ENCODE data around the gene ATG10.
"Not testable (repeated sequence)": the region's sequence is repeated elsewhere in the genome, so short reads cannot be mapped to it uniquely, and the experiment has no call there.

The ATG10 gene

DNA sequence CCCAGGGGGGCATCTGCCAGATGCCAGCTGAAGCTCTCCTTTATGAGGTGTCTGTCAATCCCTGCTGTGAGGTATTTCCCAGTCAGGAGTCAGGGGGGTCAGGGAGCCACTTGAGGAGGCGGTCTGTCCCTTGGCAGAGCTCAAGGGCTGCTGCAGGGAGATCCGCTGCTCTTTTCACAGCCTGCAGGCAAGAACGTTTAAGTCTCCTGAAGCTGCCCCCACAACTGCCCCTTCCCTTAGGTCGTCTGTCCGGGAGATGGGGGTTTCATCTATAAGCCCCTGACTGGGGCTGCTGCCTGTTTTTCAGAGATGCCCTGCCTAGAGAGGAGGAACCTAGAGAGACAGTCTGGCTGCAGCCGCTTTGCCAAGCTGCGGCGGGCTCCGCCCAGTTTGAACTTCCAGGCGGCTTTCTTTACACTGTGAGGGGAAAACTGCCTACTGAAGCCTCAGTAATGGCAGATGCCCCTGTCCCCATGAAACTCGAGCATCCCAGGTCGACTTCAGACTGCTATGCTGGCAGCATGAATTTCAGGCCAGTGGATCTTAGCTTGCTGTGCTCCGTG is 158.0 kb downstream of the ATG10 start:
- no peak for DNase-seq (ENCODE audit: low spot score)

DNA sequence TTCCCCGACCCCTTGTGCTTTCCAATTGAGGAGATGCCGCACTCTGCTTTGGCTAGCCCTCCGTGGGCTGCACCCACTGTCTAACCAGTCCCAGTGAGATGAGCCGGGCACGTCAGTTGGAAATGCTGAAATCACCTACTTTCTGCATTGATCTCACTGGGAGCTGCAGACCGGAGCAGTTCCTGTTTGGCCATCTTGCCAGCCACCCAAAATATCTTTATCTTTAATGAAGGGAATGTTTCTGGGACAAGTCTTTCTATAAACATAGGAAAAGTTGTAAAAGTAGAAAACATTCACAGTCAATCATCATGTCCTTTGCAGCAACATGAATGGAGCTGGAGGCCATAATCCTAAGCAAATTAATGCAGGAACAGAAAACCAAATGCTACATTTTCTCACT is 158.8 kb downstream of the ATG10 start:
- no peak for DNase-seq (ENCODE audit: low spot score)

DNA sequence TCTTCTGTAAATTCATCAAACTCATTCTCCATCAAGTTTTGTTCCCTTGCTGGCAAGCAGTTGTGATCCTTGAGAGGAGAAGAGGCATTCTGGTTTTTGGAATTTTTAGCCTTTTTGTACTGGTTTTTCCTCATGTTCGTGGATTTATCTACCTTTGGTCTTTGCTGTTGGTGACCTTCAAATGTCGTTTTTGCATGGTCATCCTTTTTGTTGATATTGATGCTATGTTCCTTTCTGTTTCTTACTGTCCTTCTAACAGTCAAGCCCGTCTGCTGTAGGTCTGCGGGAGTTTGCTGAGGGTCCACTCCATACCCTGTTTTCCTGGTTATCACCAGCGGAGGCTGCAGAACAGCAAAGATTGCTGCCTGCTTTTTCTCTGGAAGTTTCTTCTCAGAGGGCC is 165.4 kb downstream of the ATG10 start:
- no peak for DNase-seq (ENCODE audit: low spot score)

DNA sequence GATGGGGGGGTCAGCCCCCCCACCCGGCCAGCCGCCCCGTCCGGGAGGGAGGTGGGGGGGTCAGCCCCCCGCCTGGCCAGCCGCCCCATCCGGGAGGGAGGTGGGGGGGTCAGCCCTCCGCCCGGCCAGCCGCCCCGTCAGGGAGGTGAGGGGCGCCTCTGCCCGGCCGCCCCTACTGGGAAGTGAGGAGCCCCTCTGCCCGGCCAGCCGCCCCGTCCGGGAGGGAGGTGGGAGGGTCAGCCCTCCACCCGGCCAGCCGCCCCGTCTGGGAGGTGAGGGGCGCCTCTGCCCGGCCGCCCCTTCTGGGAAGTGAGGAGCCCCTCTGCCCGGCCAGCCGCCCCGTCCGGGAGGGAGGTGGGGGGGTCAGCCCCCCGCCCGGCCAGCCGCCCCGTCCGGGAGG is 168.0 kb downstream of the ATG10 start:
- DNase-seq (ENCODE audit: low spot score) = not testable (repeated sequence)

DNA sequence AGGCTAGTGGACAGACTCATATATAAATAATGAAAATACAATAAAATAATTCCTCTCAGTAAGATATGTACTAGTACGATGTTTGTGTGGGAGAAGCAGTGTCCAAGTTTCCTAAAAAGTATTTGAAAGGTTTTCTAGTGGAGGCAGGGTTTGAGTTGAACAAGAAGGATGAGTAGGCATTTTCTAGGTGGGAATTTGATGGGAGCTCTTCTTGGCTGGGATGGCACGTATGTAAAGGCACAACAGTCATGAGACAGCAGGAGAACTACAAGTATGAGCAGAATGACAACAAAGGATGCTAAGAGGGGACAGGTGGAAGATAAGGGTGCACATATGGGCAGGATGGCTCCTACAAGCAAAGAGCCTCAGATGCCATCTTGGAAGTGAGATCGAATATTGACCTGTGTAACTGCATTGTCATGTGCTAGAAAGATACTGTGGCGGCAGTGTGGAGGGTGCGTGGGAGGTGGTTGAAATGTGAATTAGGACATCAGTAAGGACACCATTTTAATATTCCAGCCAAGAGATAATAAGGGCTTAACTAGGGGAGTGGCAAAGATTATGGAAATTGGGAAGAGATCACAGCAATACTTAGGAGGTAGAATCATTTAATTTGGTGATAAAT is 170.5 kb downstream of the ATG10 start:
- no peak for DNase-seq (ENCODE audit: low spot score)

DNA sequence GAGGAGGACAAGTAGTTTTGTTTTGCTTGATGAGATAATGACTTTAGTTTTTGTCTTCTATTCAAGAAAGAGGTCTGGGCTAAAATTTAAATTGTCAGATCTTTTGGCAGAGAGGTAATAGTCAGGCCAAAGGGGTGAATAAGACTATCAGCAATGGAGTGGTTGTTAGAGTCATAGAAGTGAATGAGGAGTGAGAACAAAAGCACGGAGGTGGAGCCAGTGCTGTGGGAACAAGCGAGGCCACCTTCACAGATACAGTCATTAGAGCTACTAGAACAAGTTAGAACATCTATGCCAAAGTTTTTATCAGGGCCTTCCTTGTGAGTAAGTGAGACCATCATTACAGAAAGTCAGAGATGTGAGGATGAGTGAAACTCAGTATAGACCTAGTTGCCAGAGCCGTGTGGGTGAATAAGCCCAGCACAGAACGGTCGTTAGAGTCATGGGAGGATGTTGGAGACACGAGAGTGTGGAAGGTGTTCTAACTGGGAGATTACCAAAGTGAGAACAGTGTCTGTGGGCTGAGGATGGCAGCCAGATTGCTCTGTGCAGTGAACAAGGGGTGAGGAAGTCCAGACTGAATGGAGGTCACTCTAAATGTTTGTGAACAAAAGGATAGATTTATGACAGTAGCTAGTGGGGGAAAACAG is 171.2 kb downstream of the ATG10 start:
- no peak for DNase-seq (ENCODE audit: low spot score)

DNA sequence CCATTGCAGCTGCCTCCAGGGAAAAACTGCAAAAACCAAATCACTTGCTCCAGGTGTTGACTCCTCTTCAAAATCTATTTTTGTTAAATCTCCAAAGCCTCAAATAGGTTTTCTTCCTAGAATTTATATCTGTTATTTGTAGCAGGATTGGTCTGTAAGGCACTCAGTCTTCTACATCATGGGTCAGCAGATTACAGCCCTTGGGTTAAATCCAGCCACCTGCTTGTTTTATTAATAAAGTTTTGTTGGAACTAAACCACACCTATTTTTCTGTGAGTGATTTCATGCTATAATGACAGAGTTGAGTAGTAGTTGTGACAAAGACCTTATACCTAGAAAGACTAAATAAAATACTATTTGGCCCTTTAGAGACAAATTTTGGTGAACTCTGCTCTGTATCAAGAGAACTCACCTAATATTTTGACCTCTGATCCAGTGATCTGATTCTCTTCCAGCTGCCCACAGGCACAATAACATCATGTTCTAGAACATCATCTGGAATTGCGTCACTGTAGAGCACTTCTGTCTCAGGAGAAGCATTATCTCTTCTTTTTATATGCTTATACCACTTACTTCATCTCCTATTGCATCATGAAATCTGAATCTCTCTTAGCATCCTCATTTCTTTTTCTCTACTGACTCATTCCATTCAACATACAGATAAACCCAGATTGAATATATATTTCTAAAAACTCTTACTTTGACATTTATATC is 176.2 kb downstream of the ATG10 start:
- no peak for DNase-seq (ENCODE audit: low spot score)

DNA sequence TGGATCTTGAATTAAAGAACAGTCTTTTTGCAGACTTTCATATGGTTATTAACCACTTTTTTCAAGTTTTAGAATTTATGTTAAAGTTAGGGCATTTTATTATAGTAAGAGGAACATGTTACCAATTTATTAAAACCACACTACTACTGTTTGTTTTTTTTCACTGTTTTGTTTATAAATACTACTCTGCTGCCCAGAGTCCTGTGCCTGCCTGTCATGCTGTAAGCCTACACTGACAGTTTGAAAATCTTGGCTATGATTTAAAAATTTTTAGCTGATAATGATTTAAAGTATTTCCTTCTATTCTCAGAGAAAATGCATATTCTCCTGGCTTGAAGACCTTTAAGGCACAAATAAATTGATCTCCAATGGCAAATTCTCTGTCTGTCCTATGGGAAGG is 177.6 kb downstream of the ATG10 start:
- DNase-seq (ENCODE audit: low spot score) = no peak

DNA sequence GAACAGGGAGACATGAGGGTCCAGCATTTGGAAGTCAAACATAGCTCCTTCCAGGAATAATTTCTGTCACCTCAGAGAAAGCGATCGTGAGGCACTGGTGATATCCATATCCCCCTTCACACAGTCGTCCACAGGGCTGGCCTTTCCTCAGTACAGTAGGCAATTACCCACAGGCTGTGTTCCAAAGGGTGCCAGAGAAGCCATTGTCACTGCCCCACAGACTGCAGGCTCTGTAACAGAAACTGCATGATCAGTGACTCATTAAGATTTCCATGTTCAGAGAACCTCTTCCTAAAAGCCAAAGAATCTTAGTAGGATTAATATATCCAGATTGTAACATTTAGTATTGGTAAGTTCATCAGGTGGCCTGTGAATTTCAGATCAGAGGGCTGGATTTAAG is 178.7 kb downstream of the ATG10 start:
- no peak for DNase-seq (ENCODE audit: low spot score)

DNA sequence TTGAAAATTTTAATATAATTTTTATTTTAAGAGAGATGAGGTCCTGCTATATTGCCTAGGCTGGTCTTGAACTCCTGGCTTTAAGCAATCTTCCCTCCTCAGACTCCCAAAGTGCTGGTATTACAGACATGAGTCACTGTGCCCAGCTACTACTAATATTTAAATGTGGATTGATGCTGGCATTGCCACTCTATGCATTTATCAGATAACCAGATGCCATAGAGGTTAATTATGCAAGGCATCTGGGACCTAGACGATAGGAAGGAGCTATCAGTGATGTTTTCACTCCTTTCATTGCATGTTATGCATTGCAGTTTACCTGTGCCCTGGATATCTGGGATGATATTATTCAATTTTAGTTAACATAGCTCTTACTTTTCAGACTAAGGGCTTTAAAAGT is 179.4 kb downstream of the ATG10 start:
- DNase-seq (ENCODE audit: low spot score) = no peak

DNA sequence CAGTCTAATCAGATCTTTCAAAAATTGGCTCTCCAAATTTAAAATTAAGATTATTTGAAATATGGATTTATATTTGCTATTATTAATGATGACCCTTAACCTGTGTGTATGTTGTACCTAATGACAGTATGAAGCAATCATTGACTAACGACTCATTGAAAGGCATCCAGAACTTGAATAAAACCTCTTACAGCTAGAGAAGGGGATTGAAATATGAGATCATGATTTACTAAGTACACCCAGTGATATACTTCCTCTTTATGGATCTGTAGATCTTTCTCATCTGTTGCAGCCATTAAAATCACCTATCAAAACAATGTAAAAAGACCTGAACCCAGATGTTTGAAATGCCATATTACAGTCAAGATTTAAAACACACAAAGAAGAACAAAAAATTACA is 179.8 kb downstream of the ATG10 start:
- DNase-seq (ENCODE audit: low spot score) = no peak

DNA sequence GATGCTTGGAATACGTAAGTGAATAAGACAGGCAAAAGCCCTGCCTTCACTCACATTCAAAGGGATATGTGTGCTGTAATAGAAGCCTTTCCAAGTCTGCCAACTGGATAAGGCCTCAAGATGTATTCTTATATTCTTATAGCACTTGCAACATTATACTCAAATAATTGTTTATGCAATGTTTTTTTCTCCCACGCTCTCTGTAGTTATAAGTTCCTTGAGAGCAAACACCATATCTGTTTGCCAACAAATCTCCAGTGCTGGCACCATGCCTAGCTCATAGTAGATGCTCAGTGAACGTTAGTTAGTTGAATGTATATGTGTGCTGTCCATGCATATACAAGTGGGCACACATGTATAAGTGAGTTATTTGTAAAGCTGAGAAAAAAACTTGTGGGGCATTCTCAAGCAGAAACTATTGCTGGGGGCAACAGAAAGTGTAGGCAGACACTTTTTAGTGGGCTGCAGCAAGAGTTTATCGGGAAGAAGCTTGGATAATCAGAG is 181.2 kb downstream of the ATG10 start:
- no peak for DNase-seq (ENCODE audit: low spot score)

DNA sequence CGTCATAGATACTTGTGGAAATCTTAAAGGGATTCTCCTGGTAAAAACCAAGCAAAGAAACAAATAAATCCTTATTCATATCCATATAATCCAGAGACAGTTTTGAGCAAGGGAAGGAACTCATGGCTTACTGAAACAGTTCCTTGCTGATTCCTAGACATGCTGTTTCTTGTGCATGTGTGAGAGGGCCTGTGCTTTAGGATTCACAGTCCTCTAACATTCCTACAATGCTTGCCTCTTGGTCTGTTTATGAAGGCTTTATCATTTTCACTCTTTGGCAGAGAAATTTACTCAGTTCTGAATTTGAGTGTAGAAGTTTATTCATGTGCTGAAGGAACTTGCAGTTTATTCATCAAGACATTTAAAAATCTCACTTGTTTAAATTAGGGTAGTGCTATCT is 183.0 kb downstream of the ATG10 start:
- no peak for DNase-seq (ENCODE audit: low spot score)

DNA sequence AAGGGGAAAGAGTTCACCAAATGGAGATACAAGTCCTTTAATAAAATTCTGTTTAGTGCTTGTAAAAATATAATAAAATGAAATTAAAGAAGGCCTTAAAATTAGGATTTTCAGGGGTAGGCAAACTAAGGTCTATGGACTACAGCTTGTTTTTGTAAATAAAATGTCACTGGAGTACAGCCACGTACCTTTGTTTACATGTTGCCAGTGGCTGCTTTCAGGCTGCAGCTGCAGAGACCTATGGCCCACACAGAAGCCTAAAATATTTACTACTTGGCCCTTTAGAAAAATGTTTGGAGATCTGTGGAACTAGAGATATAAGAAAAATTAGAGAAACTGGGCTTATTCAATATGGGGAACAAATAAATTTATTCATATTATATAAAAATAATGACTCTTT is 183.5 kb downstream of the ATG10 start:
- no peak for DNase-seq (ENCODE audit: low spot score)

DNA sequence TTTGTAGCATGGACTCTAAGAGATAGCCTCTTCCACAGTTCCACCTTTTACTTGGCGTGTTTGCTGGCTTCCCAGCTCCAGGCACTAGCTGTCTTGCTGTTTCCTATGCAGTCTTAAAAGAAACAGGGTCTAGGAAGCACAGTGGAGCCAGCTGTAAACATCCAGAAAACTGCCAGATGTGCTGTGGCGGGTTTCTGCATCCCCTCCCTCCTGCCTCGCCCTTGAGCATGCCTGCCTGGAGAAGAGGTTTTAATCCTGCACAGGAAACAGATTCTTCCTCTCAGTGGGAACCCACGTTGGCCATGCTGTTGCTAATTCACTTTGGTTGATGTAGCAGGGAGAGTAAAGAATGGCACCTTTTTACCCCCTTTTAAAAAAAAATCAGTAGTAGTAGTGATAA is 185.1 kb downstream of the ATG10 start:
- no peak for DNase-seq (ENCODE audit: low spot score)

DNA sequence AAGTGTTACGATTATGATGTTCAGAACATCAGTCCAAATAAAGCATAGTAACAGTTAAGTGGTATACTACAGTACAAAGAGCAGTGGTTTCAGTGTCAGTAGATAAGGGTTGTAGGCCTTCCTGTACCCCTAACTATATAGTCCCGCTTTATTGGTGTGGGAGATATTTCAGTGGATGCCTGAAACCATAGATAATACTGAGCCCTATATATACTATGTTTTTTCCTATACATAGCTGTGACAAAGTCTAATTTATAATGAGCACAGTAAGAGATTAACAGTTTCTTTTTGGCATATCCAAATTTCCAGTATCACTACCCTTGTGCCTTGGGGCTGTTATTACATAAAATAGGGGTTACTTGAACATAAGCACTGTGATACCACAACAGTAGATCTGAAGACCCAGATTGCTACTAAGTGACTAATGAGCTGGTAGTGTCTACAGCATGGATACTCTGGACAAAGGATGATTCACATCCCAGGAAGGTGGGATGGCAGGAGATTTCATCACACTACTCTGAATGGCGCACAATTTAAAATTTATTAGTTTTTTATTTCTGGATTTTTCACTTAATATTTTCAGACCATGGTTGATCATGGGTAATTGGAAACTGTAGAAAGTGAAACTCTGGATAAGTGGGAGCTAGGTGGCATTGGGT is 187.1 kb downstream of the ATG10 start:
- no peak for DNase-seq (ENCODE audit: low spot score)

DNA sequence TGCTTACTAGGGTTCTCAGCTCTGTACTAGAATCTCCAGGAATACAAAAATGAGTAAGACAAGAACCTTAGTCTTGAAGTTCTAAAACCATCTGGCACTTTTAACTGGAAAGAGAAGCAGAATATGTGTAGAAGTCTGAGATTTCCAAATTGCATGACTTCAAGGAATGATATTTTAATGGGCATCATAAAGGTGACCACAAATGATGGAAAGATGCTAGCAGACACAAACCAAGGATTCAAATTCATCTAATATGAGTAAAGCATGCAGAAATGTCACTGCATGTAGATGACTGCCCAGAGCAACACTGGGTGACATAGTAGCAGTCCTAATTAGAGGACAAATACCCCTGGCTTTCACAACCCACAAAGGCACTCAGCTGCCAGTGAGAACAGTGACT is 189.1 kb downstream of the ATG10 start:
- DNase-seq (ENCODE audit: low spot score) = no peak

DNA sequence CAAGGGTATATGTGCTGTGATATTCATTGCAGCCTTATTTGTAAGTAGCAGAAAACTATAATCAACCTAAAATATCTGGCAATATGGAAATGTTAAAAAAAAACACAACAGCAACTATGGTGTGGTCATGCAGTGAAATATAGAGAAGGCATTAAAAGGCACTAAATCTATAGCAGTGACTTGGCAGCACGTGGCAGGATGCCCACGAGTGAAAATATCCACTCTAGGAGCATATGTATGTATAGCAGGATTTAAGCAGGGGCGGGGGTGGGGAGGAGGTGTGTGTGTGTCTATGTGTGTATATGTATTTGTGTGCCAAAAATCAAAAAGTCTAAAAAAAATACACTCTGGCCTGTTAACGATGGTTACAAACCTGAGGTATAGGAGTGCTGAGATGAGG is 190.8 kb downstream of the ATG10 start:
- no peak for DNase-seq (ENCODE audit: low spot score)

DNA sequence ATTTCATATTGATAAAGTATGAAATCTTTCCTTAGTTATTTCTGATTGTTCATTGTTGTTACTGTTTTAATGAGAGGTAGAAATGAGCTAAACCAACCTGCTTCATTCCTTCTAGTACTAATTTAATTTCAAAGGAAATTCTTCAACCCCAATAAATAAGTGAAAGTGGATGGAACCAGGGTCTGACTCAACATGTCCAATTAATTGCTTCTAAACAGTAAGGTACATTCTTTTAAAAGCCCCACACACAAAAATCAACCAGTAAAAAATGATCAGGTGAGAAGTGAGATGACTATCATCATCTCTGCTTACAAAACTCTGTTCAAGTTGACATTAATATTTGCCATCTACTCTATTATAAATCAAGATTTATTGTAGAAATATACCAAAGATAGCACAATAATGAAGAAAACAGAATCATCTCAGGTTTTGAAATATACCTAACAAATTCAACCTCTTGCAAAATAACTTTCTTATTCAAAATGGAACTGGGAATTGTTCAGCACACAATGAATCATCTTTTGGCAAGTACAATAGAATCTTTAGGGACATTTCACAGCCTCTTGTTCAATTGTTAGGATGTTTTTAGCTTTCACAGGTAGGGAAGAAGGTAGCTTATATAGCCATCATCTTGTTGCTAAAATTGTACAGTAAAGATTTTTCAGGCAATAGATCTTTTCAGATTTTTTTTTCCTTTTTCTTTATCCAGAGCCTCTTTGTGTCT is 191.8 kb downstream of the ATG10 start:
- no peak for DNase-seq (ENCODE audit: low spot score)

DNA sequence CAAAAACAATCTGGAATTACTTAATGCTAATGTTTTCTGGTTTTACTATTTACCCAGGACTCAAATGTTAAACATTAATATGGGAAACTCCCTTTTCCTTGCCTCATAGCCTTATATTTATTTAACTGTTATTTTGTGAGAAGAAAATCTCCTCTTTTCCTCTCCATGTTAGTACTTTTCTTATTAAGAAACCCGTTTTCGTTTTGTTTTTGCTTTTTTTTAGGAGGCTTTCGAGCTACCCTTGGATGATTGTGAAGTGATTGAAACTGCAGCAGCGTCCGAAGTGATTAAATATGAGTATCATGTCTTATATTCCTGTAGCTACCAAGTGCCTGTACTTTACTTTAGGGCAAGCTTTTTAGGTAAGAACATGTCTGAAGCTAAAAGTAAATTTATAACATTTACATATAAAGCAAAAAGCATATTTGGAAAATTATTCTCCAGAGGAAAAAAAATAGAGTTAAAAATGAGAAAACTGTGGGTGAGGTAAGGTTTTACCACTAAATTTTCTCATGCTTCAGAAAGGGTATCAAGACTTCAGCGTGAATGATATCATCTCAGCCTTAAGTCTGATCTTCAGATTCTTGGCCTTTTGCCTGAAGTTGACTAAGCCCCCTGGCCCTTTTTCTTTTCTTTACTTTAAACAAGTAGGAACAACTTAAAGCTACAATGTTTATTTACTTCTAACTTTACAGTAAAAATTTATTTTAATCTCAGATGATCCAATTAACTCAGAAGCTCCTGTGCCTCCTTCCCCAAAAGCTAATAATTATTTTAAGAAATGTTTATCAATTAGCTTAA is 192.6 kb downstream of the ATG10 start:
- DNase-seq (ENCODE audit: low spot score) = no peak

Data from HuH-7.5 (cell line).